Transverse colon (tissue), 4 donors: ENCODE measurements around the gene CCDC83.

Source experiments
- CTCF ChIP-seq, 5 experiments: fragments of 200-600 bp in 3 of 5; fragments of 450-650 bp in 2 of 5; sonication (generic) in 3 of 5; IDR thresholded peaks; 1 replicate in 2 of 5; 2 replicates in 3 of 5; pipeline ENCODE4 v1.5.1; 2016 to 2017; ENCODE audit warnings: antibody characterized with exemption in 5 of 5, inconsistent platforms in 3 of 5, mild to moderate bottlenecking in 2 of 5, moderate library complexity in 1 of 5
- POLR2A ChIP-seq: fragments of 450-650 bp; IDR thresholded peaks from one replicate; pipeline ENCODE4 v1.6.1; 2016; ENCODE audit warnings: antibody characterized with exemption, mild to moderate bottlenecking, moderate library complexity
- POLR2AphosphoS5 ChIP-seq, 3 donors: sonication (generic); formaldehyde crosslinking; IDR thresholded peaks; one replicate each; pipeline ENCODE4 v1.6.1; 2016; ENCODE audit warnings: antibody characterized with exemption in 3 of 3

- TF ChIP-seq POLR2AphosphoS5 (IDR thresholded peaks at IDR 0.05), result no peak
- no peak for TF ChIP-seq POLR2A
- no peak for TF ChIP-seq CTCF (IDR thresholded peaks at IDR 0.05)
These were observed 31.4 kb upstream of the CCDC83 start for GRCh38 chr11:85823816-85824215.
